ENCODE measurements around the gene AMPH. TPM values are rescaled to one million over a fixed set of nuclear protein-coding genes. Genes with fewer than 3 reads are reported as not detected.

AMPH gene
- total RNA-seq, 3 donors from 2014 or later (not counting 1 experiment from before 2014, with no cell fraction given): 0.18 TPM; not detected in 2

DNA sequence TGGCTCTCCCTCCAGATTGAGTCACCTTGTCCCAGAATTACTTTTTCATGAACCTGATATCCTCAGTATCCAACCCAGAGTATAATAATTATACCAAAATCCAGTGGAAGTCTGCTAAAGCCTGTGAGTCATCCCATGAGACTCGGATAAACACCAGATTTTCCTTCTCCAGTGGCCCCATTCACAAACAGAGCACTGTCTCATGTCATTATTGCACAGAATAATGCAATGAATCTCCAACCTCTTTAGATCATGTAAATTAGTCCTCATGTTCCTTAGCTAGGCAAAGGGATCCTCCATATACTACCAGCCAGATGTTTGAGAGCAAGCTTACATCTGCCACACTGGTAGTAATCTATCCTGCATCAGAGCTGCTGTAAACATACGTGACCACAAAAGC, 89.0 kb downstream of the AMPH start:
- peaks cover 0 to 2% of the 10 kb centered on the region in 2 donors for H3K27me3 Mint-ChIP-seq (ENCODE audit: low read depth in 2 of 2)
- peaks cover 42 to 47% of the 10 kb centered on the region in 2 donors for H3K4me1 Mint-ChIP-seq
- no peaks in the 10 kb centered on the region for H3K9me3 ChIP-seq (ENCODE audit: control insufficient read depth, insufficient read depth, low read length)
- H3K27ac Mint-ChIP-seq: no peak overlapping the region
- ATAC-seq: no peak
- no peaks in the 10 kb centered on the region for H3K27me3 ChIP-seq (ENCODE audit: control insufficient read depth, insufficient read depth, low read length)
- 89% methylated on average over 2 of the region's 2 CpGs for whole genome bisulfite sequencing (ENCODE audit: insufficient coverage)
- no peak overlapping the region for H3K4me3 Mint-ChIP-seq
- H3K36me3 ChIP-seq (ENCODE audit: control insufficient read depth, insufficient read depth, low read length): no peaks in the 10 kb centered on the region
- no peak overlapping the region for H3K27ac ChIP-seq (ENCODE audit: low read length)
- H3K36me3 Mint-ChIP-seq: no peaks in the 10 kb centered on the region
- DNase-seq: no peak
- intact Hi-C loops (cut with micrococcal nuclease): no loop called here
- peaks cover 13% of the 10 kb centered on the region for H3K4me1 ChIP-seq (ENCODE audit: control insufficient read depth, insufficient read depth, low read length)
- H3K4me3 ChIP-seq (ENCODE audit: low read length): no peak overlapping the region
- TF ChIP-seq, protein P1, sequence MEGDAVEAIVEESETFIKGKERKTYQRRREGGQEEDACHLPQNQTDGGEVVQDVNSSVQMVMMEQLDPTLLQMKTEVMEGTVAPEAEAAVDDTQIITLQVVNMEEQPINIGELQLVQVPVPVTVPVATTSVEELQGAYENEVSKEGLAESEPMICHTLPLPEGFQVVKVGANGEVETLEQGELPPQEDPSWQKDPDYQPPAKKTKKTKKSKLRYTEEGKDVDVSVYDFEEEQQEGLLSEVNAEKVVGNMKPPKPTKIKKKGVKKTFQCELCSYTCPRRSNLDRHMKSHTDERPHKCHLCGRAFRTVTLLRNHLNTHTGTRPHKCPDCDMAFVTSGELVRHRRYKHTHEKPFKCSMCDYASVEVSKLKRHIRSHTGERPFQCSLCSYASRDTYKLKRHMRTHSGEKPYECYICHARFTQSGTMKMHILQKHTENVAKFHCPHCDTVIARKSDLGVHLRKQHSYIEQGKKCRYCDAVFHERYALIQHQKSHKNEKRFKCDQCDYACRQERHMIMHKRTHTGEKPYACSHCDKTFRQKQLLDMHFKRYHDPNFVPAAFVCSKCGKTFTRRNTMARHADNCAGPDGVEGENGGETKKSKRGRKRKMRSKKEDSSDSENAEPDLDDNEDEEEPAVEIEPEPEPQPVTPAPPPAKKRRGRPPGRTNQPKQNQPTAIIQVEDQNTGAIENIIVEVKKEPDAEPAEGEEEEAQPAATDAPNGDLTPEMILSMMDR (IDR thresholded peaks at IDR 0.05): no peak
- H3K9me3 Mint-ChIP-seq: no peaks in the 10 kb centered on the region

DNA sequence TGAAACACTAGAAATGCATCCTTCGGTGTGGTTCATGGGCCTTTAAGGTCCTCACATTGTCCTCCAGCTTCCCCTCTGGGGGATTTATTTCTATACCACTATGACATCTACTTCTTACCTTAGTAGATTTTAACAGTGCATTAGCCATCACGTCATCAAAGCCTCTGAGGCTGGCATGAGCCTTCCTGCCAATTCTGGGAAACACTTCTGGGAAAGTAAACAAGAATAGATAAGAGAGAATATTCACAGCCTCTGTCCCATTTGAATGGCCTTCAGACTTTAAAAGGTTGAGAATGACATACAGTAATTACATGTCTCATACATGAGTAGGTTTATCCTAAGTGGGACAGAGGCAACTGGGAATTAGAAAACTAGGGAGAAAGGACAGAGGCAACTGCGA, 89.7 kb downstream of the AMPH start:
- Mint-ChIP-seq H3K36me3 (no peaks in the 10 kb centered on the region), H3K27me3 (ENCODE audit: low read depth in 2 of 2) (no peaks in the 10 kb centered on the region), H3K27ac (no peak overlapping the region), H3K4me1 (peaks cover 38 to 42% of the 10 kb centered on the region in 2 donors), H3K9me3 (no peaks in the 10 kb centered on the region), H3K4me3 (no peak overlapping the region)
- Histone ChIP-seq H3K36me3 (ENCODE audit: control insufficient read depth, insufficient read depth, low read length) (no peaks in the 10 kb centered on the region), H3K4me1 (ENCODE audit: control insufficient read depth, insufficient read depth, low read length) (peaks cover 13% of the 10 kb centered on the region), H3K4me3 (ENCODE audit: low read length) (no peak overlapping the region), H3K27ac (ENCODE audit: low read length) (no peak overlapping the region), H3K27me3 (ENCODE audit: control insufficient read depth, insufficient read depth, low read length) (no peaks in the 10 kb centered on the region), H3K9me3 (ENCODE audit: control insufficient read depth, insufficient read depth, low read length) (no peaks in the 10 kb centered on the region)
- DNase-seq (no peak), ATAC-seq (no peak)
- intact Hi-C loops (cut with micrococcal nuclease): no loop called here
- TF ChIP-seq, protein P1 (IDR thresholded peaks at IDR 0.05): no peak
- 81% methylated on average over 3 of the region's 3 CpGs for WGBS (ENCODE audit: insufficient coverage)

DNA sequence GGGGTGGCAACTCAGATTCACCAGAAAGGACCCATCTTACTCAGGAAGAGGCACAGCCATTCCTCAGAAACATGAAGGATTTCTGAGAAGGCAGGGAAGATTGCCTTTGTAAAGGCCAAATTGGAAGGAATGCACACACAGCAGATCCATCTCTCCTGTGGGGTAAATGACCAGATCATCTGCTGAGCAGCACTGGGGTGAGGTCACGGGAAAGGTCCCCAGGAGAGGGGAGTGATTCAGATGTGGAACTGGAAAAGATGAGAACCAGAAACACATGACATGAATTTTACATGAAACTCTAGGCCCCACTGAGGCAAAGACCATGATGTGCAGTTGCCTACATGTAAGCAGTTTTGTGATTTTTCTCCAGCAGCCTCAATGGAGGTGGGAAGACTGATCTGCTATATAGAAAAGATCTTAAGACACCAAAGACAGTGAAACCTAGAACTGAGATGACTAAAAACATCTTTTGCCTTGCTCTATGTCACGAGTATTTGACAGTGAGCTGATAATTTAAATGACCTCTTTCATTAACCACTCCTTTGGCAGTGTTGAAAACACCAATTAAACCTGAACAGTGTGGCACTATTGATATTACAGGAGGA, 91.6 kb downstream of the AMPH start:
- no peaks in the 10 kb centered on the region for H3K36me3 ChIP-seq (ENCODE audit: control insufficient read depth, insufficient read depth, low read length)
- Mint-ChIP-seq H3K27ac (no peak overlapping the region), H3K9me3 (no peaks in the 10 kb centered on the region), H3K27me3 (ENCODE audit: low read depth in 2 of 2) (no peaks in the 10 kb centered on the region), H3K4me1 (peaks cover 26 to 27% of the 10 kb centered on the region in 2 donors), H3K36me3 (no peaks in the 10 kb centered on the region), H3K4me3 (no peak overlapping the region)
- TF ChIP-seq, protein P1 (IDR thresholded peaks at IDR 0.05): no peak
- H3K9me3 ChIP-seq (ENCODE audit: control insufficient read depth, insufficient read depth, low read length): no peaks in the 10 kb centered on the region
- no peak for DNase-seq
- no peak overlapping the region for H3K27ac ChIP-seq (ENCODE audit: low read length)
- no peak overlapping the region for H3K4me3 ChIP-seq (ENCODE audit: low read length)
- WGBS (ENCODE audit: insufficient coverage): 100% methylated on average over 1 of the region's 2 CpGs
- no peaks in the 10 kb centered on the region for H3K27me3 ChIP-seq (ENCODE audit: control insufficient read depth, insufficient read depth, low read length)
- intact Hi-C loops (cut with micrococcal nuclease): no loop called here
- no peak for ATAC-seq
- peaks cover 7% of the 10 kb centered on the region for H3K4me1 ChIP-seq (ENCODE audit: control insufficient read depth, insufficient read depth, low read length)

DNA sequence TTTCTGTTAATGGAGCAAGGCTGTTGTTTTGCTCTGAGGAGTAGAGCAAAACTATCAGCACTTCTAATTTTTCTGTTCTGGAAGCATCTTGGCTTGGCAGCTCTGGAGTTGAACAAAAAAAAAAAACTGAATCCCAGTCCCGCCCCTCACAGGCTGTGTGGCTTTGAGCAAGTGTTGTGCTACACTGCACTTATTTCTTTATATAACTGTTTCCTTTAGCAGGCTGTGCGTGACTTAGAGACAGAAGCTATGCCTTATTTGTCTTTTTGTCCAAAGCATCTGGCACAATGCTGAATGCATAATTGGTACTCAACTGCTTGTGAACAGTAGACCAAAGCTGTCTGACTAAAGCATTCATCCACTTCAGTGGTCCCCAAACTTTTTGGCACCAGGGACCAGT, 96.1 kb downstream of the AMPH start:
- DNase-seq (no peak), ATAC-seq (no peak)
- Histone ChIP-seq H3K4me3 (ENCODE audit: low read length) (no peak overlapping the region), H3K36me3 (ENCODE audit: control insufficient read depth, insufficient read depth, low read length) (no peaks in the 10 kb centered on the region), H3K4me1 (ENCODE audit: control insufficient read depth, insufficient read depth, low read length) (peaks cover 2% of the 10 kb centered on the region), H3K9me3 (ENCODE audit: control insufficient read depth, insufficient read depth, low read length) (no peaks in the 10 kb centered on the region), H3K27ac (ENCODE audit: low read length) (no peak overlapping the region), H3K27me3 (ENCODE audit: control insufficient read depth, insufficient read depth, low read length) (no peaks in the 10 kb centered on the region)
- H3K27me3 Mint-ChIP-seq (ENCODE audit: low read depth in 2 of 2): peaks cover 3 to 22% of the 10 kb centered on the region in 2 donors
- 97% methylated on average over 2 of the region's 2 CpGs for WGBS (ENCODE audit: insufficient coverage)
- TF ChIP-seq, protein P1 (IDR thresholded peaks at IDR 0.05): no peak
- no peaks in the 10 kb centered on the region for H3K36me3 Mint-ChIP-seq
- no peak overlapping the region for H3K27ac Mint-ChIP-seq
- intact Hi-C loops (cut with micrococcal nuclease): no loop called here
- H3K9me3 Mint-ChIP-seq: no peaks in the 10 kb centered on the region
- H3K4me1 Mint-ChIP-seq: peaks cover 8% of the 10 kb centered on the region in 2 donors
- H3K4me3 Mint-ChIP-seq: no peak overlapping the region

Data from natural killer cell (primary cell).